KMS-11 (cell line): ENCODE measurements around the gene PCSK5.

Experiments used
- H2AFZ ChIP-seq: fragments of 200-600 bp; sonication (generic); 2 replicates; pipeline ENCODE4 v1.6.1; 2016; ENCODE audit warnings: antibody characterized with exemption, mixed run types, low read depth
- H3K27ac ChIP-seq: fragments of 200-600 bp; sonication (generic); 2 replicates; pipeline ENCODE4 v1.6.1; 2016; ENCODE audit warnings: mild to moderate bottlenecking, mixed run types
- H3K27me3 ChIP-seq: fragments of 200-600 bp; sonication (generic); 2 replicates; pipeline ENCODE4 v1.6.1; 2017; ENCODE audit warnings: mild to moderate bottlenecking, low read depth, mixed run types, moderate library complexity; ENCODE audit not compliant: insufficient read depth
- H3K36me3 ChIP-seq: fragments of 200-600 bp; sonication (generic); 2 replicates; pipeline ENCODE4 v1.6.1; 2017; ENCODE audit warnings: mild to moderate bottlenecking, mixed run types; ENCODE audit not compliant: insufficient read depth
- H3K4me1 ChIP-seq: fragments of 200-600 bp; sonication (generic); 2 replicates; pipeline ENCODE4 v1.6.1; 2016; ENCODE audit warnings: mild to moderate bottlenecking, low read depth, mixed run types; ENCODE audit not compliant: poor library complexity, severe bottlenecking
- H3K4me2 ChIP-seq: fragments of 200-600 bp; sonication (generic); 2 replicates; pipeline ENCODE4 v1.7.0; 2016; ENCODE audit warnings: mild to moderate bottlenecking, mixed run types
- H3K4me3 ChIP-seq: fragments of 200-600 bp; sonication (generic); IDR thresholded peaks from 2 replicates; pipeline ENCODE4 v1.6.1; 2017; ENCODE audit warnings: low read depth, low read length, mixed read lengths; ENCODE audit not compliant: insufficient read depth
- H3K79me2 ChIP-seq: fragments of 200-600 bp; sonication (generic); 2 replicates; pipeline ENCODE4 v1.6.1; 2016; ENCODE audit warnings: low read depth, mixed run types; ENCODE audit not compliant: insufficient read depth
- H3K9ac ChIP-seq: fragments of 200-600 bp; sonication (generic); 2 replicates; pipeline ENCODE4 v1.6.1; 2016; ENCODE audit warnings: mild to moderate bottlenecking, mixed run types
- H4K20me1 ChIP-seq: fragments of 200-600 bp; sonication (generic); 2 replicates; pipeline ENCODE4 v1.6.1; 2016; ENCODE audit warnings: mild to moderate bottlenecking, mixed run types; ENCODE audit not compliant: insufficient read depth
- CTCF ChIP-seq: fragments of 200-600 bp; sonication (generic); conservative IDR thresholded peaks from 2 replicates; pipeline ENCODE4 v1.6.1; 2017; ENCODE audit warnings: low read depth, mild to moderate bottlenecking, antibody characterized with exemption, low read length, moderate library complexity, mixed read lengths

PCSK5 gene

DNA sequence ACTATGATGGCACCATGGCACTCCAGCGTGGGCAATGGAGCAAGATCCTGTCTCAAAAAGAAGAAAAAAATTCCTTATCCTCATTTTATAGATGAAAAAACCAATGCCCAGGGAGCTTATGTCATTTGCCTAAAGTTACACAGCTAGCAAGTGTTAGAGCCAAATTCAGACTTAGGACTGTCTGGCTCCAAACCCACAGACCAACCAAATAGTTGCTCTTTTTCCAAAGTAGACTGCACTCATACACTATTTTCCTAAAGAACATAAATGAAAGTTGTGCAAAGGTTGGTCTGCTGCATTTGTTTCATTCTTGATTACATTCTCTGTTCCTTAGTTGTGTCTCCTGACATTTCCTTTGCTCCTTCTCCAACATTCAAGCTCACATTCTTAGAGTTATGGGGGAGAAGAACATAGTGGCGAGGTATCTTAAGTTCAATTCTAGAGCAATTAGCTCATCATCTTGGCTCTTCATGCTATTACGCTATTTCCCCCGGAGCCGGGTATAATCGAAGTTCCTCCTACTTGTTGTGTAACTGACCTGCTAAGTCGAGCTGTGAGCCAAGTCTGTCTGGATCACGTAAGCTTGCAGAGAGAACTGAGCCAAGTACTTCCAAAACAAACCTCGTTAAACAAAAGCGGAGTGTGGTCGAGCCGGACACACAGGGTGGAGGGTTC, 365.4 kb downstream of the PCSK5 start:
- Histone ChIP-seq H4K20me1 (no peaks in the 10 kb centered on the region), H3K4me2 (no peak overlapping the region), H2AFZ (no peak overlapping the region), H3K27me3 (no peaks in the 10 kb centered on the region), H3K4me1 (no peaks in the 10 kb centered on the region), H3K27ac (no peak overlapping the region), H3K4me3 (no peak overlapping the region), H3K9ac (no peak overlapping the region), H3K79me2 (no peaks in the 10 kb centered on the region), H3K36me3 (no peaks in the 10 kb centered on the region)
- TF ChIP-seq CTCF, result no peak

DNA sequence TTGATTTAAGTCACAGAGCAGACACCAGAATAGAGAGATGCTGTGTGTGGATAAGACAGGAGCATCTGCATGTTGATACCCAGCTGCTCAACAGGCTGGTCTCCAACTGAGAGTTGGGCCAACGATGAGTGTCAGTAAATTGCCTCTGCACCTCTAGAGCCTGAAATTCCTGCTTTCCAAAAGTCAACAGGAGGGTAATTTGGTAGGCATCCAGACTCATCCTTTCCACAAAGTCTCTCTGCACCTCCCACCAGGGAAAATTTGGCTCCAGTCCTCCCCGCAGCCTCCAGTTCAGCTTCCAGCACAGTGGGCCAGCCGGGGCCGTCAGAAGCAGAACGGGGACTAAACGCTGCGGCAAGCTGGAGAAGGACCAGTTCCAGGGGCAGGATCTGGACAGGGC, 366.8 kb downstream of the PCSK5 start:
- Histone ChIP-seq H3K27ac (no peak overlapping the region), H3K4me3 (no peak overlapping the region), H3K36me3 (no peaks in the 10 kb centered on the region), H3K27me3 (no peaks in the 10 kb centered on the region), H3K9ac (no peak overlapping the region), H3K4me2 (no peak overlapping the region), H3K79me2 (no peaks in the 10 kb centered on the region), H4K20me1 (no peaks in the 10 kb centered on the region), H2AFZ (no peak overlapping the region), H3K4me1 (no peaks in the 10 kb centered on the region)
- no peak for TF ChIP-seq CTCF

DNA sequence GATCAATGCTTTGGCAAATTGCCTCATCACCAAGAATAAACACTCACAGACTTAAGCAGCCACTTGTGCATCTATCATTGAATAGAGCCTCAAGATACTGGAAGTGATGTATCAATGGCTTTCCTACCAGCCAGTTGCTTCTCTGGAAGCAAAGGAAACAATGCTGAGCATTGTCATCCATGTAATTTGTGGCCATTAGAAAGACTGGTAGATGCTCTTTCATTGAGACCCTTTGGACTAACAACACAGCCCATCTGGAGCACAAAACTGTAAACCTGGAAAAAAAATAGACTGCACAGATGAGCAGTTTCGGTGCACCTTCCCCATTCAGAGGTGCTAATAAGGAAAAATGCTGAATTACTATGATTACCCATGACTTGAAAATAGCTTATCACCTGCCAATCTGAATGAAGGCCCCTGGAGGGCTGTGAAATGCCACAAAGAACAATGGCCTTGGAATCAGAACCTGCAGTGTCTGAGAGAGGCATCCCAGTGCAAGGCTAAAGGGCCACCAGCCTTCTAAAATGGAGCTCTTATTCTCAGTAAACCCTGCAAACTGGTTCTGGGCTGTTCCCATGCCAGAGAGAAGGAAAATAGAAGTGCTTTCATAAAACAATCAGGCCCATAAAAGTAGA, 376.3 kb downstream of the PCSK5 start:
- H3K27ac ChIP-seq, result no peak overlapping the region

GRCh38 chr9:76267284-76267652, 376.8 kb downstream of the PCSK5 start:
- no peaks in the 10 kb centered on the region for H4K20me1 ChIP-seq
- no peaks in the 10 kb centered on the region for H3K36me3 ChIP-seq
- no peaks in the 10 kb centered on the region for H3K4me1 ChIP-seq
- no peaks in the 10 kb centered on the region for H3K27me3 ChIP-seq
- H3K9ac ChIP-seq, result no peak overlapping the region
- no peak overlapping the region for H2AFZ ChIP-seq
- no peak overlapping the region for H3K27ac ChIP-seq
- TF ChIP-seq CTCF, result no peak
- H3K79me2 ChIP-seq, result no peaks in the 10 kb centered on the region
- no peak overlapping the region for H3K4me3 ChIP-seq
- no peak overlapping the region for H3K4me2 ChIP-seq

More for the DNA sequence above, 376.3 kb downstream of the PCSK5 start:
- Histone ChIP-seq H3K4me1 (no peaks in the 10 kb centered on the region), H3K36me3 (no peaks in the 10 kb centered on the region), H3K4me2 (no peak overlapping the region), H4K20me1 (no peaks in the 10 kb centered on the region), H3K9ac (no peak overlapping the region), H3K27me3 (no peaks in the 10 kb centered on the region), H3K79me2 (no peaks in the 10 kb centered on the region), H3K4me3 (no peak overlapping the region), H2AFZ (no peak overlapping the region)
- TF ChIP-seq CTCF, result no peak
